T-helper 17 cell (primary cell): ENCODE data around the gene PTCRA. TPM values are rescaled to one million over a fixed set of nuclear protein-coding genes. Genes with fewer than 3 reads are reported as not detected.
"Not testable (repeated sequence)": the region's sequence is repeated elsewhere in the genome, so short reads cannot be mapped to it uniquely, and the experiment has no call there.

Source experiments
- ATAC-seq: fragments of 150-1000 bp; cut with Tn5 transposase; 2 replicates; pipeline ENCODE4 v1.10.0; 2021; ENCODE audit warnings: mild to moderate bottlenecking, moderate library complexity
- DNase-seq, 3 donors: peaks; one replicate each; pipeline versions ENCODE4 v3.0.0 to v3.0.0-alpha.2; 2020 to 2021
- H3K9me3 ChIP-seq: one replicate; pipeline ENCODE4 v1.7.0; 2013; ENCODE audit warnings: low read length, mild to moderate bottlenecking; ENCODE audit not compliant: control insufficient read depth, poor library complexity, severe bottlenecking
- H3K27ac Mint-ChIP-seq: one replicate; pipeline ENCODE4 v1.8.0; 2022; ENCODE audit warnings: mild to moderate bottlenecking, moderate library complexity, mixed read lengths
- H3K27me3 Mint-ChIP-seq: one replicate; pipeline ENCODE4 v1.8.0; 2022; ENCODE audit warnings: mixed read lengths
- H3K36me3 Mint-ChIP-seq: one replicate; pipeline ENCODE4 v1.8.0; 2022; ENCODE audit warnings: low read depth, mixed read lengths
- H3K4me1 Mint-ChIP-seq: one replicate; pipeline ENCODE4 v1.8.0; 2022; ENCODE audit warnings: mild to moderate bottlenecking, mixed read lengths
- H3K4me3 Mint-ChIP-seq: one replicate; pipeline ENCODE4 v1.8.0; 2022; ENCODE audit warnings: mild to moderate bottlenecking, moderate library complexity, mixed read lengths
- total RNA-seq, 4 donors: library from RNA in 2 of 4; stranded (reverse) in 2 of 4; gene quantifications; one replicate each; pipeline ENCODE4 v1.2.3 and lab custom pipeline; 2022 to 2026

PTCRA gene
- total RNA-seq (10 to 100 TPM in 1 of 2 donors, 1 to 10 TPM in 1; 1.8 to 35.0 TPM), total RNA-seq (lab: John Stamatoyannopoulos, UW) (0 reads per million in 2 donors)

DNA sequence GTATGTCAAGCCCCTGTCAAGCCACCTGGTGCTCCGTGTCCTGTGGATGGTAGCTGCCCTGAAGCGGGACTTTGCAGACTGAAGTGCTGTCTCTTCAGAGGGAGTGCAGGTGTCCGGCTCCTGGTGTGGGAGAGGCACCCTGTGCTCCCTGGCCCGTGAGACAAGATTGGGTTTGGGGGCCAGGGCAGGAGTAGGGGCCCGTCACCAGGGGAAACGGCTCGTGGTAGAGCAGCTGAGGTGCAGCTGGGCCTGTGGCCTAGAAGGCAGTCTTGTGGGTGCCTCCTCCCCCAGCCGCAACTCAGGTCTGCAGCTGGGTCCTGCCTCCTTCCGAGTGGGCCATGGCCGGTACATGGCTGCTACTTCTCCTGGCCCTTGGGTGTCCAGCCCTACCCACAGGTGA, at the start of gene PTCRA:
Gene PTCRA (plus strand): TSS at position 322 of the 400 bp plus-strand sequence. CDS start 17 bp downstream, at position 339.
- DNase-seq (no peak), ATAC-seq (no peak)
- Mint-ChIP-seq H3K36me3 (no peaks in the 10 kb centered on the region), H3K27ac (no peak within 1 kb of the TSS), H3K4me1 (peaks cover 4% of the 10 kb centered on the region), H3K4me3 (no peak within 1 kb of the TSS), H3K27me3 (peaks cover 26% of the 10 kb centered on the region)
- no peaks in the 10 kb centered on the region for H3K9me3 ChIP-seq

DNA sequence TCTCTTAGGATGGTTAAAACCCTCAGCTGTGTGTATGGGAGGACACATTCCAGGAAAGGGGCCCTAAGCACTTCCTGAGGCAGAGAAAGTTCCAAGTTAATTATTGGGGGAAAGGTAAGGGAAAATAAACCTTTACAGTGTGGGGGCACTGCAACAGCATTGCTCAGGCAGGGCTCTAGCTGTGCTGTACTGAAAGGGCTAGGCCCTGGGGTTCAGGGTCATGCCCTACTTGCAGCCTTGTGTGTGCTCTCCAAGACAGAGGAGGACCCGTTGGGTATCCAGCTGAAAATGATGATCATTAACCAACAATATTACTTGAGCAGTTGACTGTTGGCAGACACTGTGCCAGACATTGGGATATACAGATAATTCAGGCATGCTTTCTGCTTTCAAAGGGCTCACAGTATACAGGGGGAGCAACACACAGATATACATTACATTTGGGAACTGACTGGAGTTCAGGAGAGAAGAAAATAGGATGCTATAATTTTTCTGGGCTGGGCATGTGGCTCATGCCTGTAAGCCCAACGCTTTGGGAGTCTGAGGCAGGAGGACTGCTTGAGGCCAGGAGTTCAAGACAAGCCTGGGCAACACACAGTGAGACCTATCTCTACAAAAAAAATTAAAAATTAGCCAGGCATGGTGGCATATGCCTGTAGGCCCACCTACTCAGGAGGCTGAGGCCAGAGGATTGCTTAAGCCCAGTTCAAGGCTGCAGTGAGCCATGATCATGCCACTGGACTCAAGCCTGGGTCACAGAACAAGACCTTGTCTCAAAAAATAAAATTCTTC, 45.5 kb upstream of the PTCRA start:
- no peak for ATAC-seq
- no peaks in the 10 kb centered on the region for H3K9me3 ChIP-seq
- DNase-seq, result no peak
- no peaks in the 10 kb centered on the region for H3K27me3 Mint-ChIP-seq
- no peak overlapping the region for H3K4me3 Mint-ChIP-seq
- H3K36me3 Mint-ChIP-seq, result peaks cover 7% of the 10 kb centered on the region
- H3K4me1 Mint-ChIP-seq, result peaks cover 3% of the 10 kb centered on the region
- peak overlapping the region; percentile 45 for H3K27ac Mint-ChIP-seq

GRCh38 chr6:42871711-42872110, 44.1 kb upstream of the PTCRA start:
- Mint-ChIP-seq H3K27me3 (no peaks in the 10 kb centered on the region), H3K4me3 (no peak overlapping the region), H3K27ac (no peak overlapping the region), H3K36me3 (peaks cover 7% of the 10 kb centered on the region), H3K4me1 (peaks cover 3% of the 10 kb centered on the region)
- ATAC-seq (no peak), DNase-seq (no peak)
- H3K9me3 ChIP-seq, result no peaks in the 10 kb centered on the region

- peaks cover 3% of the 10 kb centered on the region for H3K4me1 Mint-ChIP-seq
- H3K36me3 Mint-ChIP-seq, result no peaks in the 10 kb centered on the region
- no peaks in the 10 kb centered on the region for H3K27me3 Mint-ChIP-seq
- ATAC-seq (no peak), DNase-seq (no peak)
- peak overlapping the region; percentile 54 for H3K27ac Mint-ChIP-seq
- H3K4me3 Mint-ChIP-seq, result no peak overlapping the region
- H3K9me3 ChIP-seq, result no peaks in the 10 kb centered on the region
These were observed 42.5 kb upstream of the PTCRA start for GRCh38 chr6:42873313-42873712.

DNA sequence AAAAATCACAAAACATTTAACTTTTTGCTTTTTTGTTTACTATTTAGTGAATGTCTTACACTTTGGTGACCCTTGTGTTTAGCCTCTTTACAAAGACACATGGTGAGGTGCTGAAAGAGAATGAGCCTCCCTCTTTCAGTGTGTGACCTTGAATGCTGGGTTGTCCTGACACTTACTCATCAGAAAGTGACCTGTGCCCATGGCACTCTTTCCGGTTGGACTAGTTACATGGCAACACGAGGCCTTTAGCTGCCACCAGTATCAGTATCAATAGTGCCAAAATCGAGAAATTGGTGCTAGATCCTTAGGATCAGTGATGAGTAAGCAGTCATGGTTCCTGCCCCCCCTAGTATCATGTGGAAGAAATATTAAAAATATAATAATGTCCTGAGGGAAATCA, 38.2 kb upstream of the PTCRA start:
- Mint-ChIP-seq H3K27me3 (no peaks in the 10 kb centered on the region), H3K4me1 (peaks cover 13% of the 10 kb centered on the region), H3K27ac (peak overlapping the region; percentile 100), H3K4me3 (peak overlapping the region; percentile 7), H3K36me3 (peaks cover 2% of the 10 kb centered on the region)
- ATAC-seq, result no peak
- DNase-seq, result no peak
- no peaks in the 10 kb centered on the region for H3K9me3 ChIP-seq

- peak within 1 kb of the TSS; percentile 100 for H3K4me3 Mint-ChIP-seq
- peak; percentile 94 for ATAC-seq
- peak within 1 kb of the TSS; percentile 100 for H3K27ac Mint-ChIP-seq
- peak; percentile 66 to 71 (median 68) for DNase-seq
- peaks cover 9% of the 10 kb centered on the region for H3K36me3 Mint-ChIP-seq
- no peaks in the 10 kb centered on the region for H3K27me3 Mint-ChIP-seq
- no peaks in the 10 kb centered on the region for H3K9me3 ChIP-seq
- peaks cover 15% of the 10 kb centered on the region for H3K4me1 Mint-ChIP-seq
These were observed 36.2 kb upstream of the PTCRA start, which contains the start of gene RPL7L1 for GRCh38 chr6:42879372-42880239. Gene RPL7L1, plus strand, starts transcription at chr6:42879616. Its CDS starts 295 bp downstream, at chr6:42879911.

GRCh38 chr6:42880240-42880817, 35.5 kb upstream of the PTCRA start:
- DNase-seq, H3K36me3 Mint-ChIP-seq, H3K27me3 Mint-ChIP-seq, ATAC-seq, H3K9me3 ChIP-seq: not testable (repeated sequence)
- Mint-ChIP-seq H3K4me1 (peaks cover 15% of the 10 kb centered on the region), H3K4me3 (peak overlapping the region; percentile 100), H3K27ac (peak overlapping the region; percentile 100)

GRCh38 chr6:42880871-42881270, 35.0 kb upstream of the PTCRA start:
- Mint-ChIP-seq H3K4me3 (peak overlapping the region; percentile 100), H3K4me1 (peaks cover 15% of the 10 kb centered on the region), H3K27ac (peak overlapping the region; percentile 100)
- DNase-seq, H3K27me3 Mint-ChIP-seq, ATAC-seq, H3K9me3 ChIP-seq, H3K36me3 Mint-ChIP-seq: not testable (repeated sequence)

DNA sequence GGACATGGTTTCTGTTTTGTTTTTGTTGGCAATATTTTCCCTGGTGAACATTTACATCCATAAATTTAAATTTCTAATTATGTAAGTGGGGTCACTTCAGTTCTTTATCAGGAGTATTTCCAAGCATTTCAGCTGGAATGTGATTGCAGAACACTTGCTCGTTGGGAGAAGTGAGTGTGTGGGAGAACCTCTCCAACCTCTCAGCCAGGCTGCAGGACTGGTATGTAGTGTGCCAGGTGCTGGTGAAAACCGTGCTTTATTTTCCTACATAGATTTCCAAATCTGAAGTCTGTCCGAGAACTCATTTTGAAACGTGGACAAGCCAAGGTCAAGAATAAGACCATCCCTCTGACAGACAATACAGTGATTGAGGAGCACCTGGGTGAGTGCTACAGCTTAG, 30.2 kb upstream of the PTCRA start:
- no peak overlapping the region for H3K4me3 Mint-ChIP-seq
- no peak overlapping the region for H3K27ac Mint-ChIP-seq
- ATAC-seq, result no peak
- H3K9me3 ChIP-seq, result no peaks in the 10 kb centered on the region
- H3K36me3 Mint-ChIP-seq, result peaks cover 7% of the 10 kb centered on the region
- DNase-seq, result no peak
- no peaks in the 10 kb centered on the region for H3K27me3 Mint-ChIP-seq
- peaks cover 9% of the 10 kb centered on the region for H3K4me1 Mint-ChIP-seq

DNA sequence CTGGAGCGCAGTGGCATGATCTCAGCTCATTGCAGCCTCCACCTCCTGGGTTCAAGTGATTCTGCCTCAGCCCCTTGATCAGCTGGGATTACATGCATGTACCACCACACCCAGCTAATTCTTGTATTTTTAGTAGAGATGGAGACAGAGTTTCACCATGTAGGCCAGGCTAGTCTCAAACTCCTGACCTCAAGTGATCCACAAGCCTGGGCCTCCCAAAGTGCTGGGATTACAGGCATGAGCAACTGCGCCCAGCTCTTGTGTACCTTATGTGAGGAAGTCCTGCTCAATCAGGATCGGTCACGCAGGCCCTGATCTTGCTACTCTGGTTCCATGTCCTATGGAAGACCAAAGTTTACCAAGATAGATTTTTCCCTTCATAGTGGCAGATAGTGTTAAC, 27.7 kb upstream of the PTCRA start:
- not testable (repeated sequence) for H3K36me3 Mint-ChIP-seq, H3K4me3 Mint-ChIP-seq, H3K27me3 Mint-ChIP-seq, H3K27ac Mint-ChIP-seq, H3K9me3 ChIP-seq, ATAC-seq, DNase-seq
- peaks cover 11% of the 10 kb centered on the region for H3K4me1 Mint-ChIP-seq

DNA sequence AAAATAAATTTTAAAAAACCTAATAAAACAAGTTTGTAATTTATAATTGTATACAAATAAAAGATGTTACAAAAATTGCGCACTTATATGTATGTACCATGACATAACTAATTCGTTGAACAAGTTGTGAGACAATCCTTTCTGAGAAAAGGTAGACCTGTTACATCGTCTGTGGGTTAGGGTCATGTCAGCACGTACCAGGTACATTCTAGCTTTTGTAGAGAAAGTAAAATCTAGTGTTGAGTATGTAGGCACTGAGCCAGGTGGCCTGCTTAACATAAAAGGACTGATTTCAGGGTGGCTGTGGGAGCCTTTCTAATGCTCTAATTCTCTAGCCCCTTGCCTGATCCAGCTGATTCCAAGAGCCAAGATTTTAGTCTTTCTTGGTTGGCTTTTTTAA, 26.0 kb upstream of the PTCRA start:
- Mint-ChIP-seq H3K4me1 (peaks cover 6% of the 10 kb centered on the region), H3K4me3 (peak overlapping the region; percentile 96), H3K36me3 (no peaks in the 10 kb centered on the region), H3K27ac (peak overlapping the region; percentile 94), H3K27me3 (no peaks in the 10 kb centered on the region)
- no peaks in the 10 kb centered on the region for H3K9me3 ChIP-seq
- DNase-seq (no peak), ATAC-seq (no peak)

DNA sequence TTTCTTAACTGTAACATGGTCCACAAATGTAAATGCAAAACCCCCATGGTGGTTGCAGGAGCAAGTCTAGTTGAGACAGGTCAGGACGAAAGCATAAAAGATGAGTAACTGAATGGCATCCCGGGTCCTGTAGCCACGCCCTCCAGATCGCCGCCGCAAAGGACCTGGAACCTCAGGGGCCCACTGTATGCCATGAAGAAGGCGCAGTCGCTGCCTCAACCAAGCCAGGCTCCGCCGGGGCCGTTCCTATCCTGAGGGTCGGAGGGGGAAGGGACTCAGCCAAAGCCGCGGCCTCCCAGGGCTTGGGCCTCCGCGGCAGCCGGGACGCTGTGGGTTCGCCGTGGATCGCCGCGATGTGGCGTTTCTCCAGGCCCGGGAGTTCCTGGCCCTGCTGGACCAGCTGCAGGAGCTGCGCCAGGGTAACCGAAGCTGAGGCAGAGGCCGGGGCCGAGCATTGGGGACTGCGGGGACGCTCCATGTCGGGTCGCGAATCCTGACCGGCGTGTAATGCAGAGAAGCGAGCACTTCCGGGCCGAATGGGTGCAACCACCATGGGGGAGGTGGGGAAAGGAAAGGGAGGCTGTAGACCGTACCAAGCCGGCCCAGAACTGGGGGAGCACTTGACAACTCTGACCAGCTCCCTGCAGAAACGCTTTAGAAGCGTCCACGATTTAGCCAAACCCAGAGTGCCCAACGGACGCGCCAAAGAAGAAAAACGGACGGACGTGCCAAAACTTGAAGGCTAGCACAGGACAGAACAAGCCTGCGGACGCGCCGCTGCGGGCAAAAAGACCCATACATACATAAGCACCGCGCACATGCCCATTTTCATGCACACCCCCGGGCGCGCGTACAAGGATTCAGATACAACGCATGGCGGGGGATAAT, 25.3 kb upstream of the PTCRA start:
- Mint-ChIP-seq H3K27ac (peak overlapping the region; percentile 94), H3K27me3 (no peaks in the 10 kb centered on the region), H3K4me3 (peak overlapping the region; percentile 96), H3K4me1 (peaks cover 6% of the 10 kb centered on the region), H3K36me3 (no peaks in the 10 kb centered on the region)
- peak; percentile 70 to 75 (median 74) for DNase-seq
- peak; percentile 96 for ATAC-seq
- no peaks in the 10 kb centered on the region for H3K9me3 ChIP-seq
